HL-60 (cell line): ENCODE data around the gene INPP5B.

ENCODE experiments used
- CTCF ChIP-seq: IDR thresholded peaks from one replicate; pipeline ENCODE4 v1.5.1; 2011; ENCODE audit warnings: low read length, control low read depth, inconsistent platforms; ENCODE audit not compliant: insufficient read depth
- REST ChIP-seq: IDR thresholded peaks from 2 replicates; pipeline ENCODE4 v1.6.1; 2012; ENCODE audit warnings: low read depth; ENCODE audit not compliant: insufficient replicate concordance

- TF ChIP-seq CTCF (no peak), REST (no peak)
Measured at GRCh38 chr1:37945743-37946702, 830 bp downstream of the INPP5B start.
